GM19193 (cell line): Measurements from ENCODE around the gene SDF2.

Source experiments
- POLR2A ChIP-seq: IDR thresholded peaks from 4 replicates; pipeline ENCODE4 v1.6.1; 2011; ENCODE audit not compliant: insufficient read depth, insufficient read length; ENCODE audit errors: extremely low read depth

Gene SDF2

DNA sequence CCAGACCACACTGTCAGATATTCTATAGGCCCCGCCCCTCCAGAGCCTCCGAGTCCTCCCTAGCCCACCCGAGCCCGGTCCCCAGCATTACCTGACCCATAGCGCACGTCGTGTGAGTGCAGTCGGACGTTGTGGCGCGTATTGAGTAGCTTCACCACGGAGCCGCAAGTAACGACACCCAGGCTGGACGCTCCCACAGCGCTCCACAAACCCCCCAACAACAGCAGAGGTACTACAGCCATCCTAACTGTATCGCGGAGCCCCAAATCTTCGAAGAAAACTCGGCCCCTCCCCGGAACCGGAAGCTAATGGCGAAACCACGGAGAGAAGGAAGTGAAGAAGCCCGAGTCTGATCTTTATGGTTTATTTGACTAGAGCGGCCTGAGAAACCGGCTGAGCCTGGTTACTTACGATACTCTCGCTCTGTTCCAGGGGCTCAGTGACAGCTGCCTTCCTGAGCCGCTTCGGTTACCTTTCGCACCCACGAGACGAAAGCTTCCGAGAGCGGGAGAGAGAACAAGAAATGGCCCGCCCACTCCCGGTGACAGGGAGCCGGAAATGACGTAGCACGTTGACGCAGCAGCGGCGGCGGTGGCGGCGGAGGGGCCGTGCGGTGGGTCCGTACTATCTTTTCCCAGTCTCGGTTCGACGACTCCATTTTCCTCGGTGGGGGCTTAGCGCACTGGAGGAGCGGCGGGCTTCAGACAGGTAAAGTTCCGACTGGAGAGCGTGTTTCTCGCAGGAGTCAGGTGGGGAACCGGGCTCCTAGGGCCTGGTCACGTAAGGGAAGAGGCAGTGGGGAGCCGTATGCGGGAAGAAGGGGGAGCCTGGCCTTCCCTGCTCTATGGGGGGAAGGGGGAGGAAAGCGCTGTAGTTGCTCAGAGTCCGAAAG is at the start of gene SDF2, which contains the start of gene SUPT6H:
TSS of gene SDF2 (minus strand) at position 272 of the 892 bp plus-strand sequence. CDS start at position 242, 30 bp downstream.
TSS of gene SUPT6H (plus strand) at position 571 of the 892 bp plus-strand sequence. CDS start 11,197 bp downstream, outside the sequence.
- TF ChIP-seq POLR2A = peak; percentile 87

DNA sequence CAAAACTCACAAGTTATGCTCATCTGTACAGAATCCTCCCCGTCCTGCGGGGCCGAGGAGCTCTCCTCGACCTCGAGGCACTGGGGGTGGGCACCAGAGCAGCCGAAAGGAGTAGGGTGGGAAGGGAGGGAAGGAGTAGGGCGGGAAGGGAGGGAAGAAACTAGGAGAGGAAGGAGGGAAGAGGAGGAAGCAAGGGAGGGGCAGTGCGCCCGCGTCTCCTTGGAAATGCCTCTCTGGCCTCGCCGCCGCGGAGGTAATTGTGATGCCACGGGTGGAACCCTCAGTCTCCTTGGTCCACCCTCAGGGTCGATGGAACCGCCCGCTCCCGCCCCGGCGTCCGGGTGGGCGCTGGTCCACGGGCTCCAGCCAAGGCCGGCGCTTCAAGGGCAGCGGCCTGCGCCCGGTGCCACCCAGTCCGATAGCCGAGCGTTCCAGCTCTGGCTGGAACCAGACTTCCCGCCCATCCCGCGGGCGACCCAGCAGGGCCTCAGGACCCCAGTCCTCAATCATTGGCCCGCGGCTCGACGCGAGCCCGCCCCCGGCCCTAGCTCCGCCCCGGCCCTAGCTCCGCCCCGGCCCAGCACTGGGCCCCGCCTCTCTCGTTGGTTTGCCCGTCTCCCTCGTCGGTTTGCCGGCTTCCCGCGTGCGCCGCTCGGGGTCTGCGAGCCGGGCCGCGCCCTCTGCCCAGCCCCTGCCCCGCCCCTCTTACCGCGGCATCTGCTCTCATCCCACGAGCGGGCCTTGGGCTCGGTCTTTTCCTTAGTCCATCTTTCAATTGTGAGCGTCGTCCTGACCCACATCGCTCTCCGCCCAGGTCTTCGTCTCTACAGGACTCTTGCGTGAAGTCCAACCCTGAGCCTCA is 49.4 kb upstream of the SDF2 start:
- peak; percentile 62 for TF ChIP-seq POLR2A

DNA sequence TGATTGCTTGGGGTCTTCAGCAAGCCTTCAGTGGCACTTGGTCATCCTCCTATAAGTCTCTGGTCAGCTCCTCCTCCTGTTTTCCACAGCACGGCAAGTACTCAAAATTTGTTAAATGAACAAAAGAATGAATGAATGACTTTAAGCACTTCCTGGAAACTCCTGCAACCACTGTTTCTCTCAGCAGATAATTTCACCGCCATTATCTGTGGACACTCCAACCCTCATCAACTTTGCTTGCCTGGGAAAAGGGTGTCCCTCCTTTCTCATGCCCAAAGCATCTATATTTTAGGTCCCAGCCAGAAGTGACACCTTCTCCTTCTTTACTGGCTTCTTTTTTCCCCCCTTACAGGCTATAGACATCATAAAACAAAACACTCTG is 45.6 kb upstream of the SDF2 start:
- TF ChIP-seq POLR2A = no peak

DNA sequence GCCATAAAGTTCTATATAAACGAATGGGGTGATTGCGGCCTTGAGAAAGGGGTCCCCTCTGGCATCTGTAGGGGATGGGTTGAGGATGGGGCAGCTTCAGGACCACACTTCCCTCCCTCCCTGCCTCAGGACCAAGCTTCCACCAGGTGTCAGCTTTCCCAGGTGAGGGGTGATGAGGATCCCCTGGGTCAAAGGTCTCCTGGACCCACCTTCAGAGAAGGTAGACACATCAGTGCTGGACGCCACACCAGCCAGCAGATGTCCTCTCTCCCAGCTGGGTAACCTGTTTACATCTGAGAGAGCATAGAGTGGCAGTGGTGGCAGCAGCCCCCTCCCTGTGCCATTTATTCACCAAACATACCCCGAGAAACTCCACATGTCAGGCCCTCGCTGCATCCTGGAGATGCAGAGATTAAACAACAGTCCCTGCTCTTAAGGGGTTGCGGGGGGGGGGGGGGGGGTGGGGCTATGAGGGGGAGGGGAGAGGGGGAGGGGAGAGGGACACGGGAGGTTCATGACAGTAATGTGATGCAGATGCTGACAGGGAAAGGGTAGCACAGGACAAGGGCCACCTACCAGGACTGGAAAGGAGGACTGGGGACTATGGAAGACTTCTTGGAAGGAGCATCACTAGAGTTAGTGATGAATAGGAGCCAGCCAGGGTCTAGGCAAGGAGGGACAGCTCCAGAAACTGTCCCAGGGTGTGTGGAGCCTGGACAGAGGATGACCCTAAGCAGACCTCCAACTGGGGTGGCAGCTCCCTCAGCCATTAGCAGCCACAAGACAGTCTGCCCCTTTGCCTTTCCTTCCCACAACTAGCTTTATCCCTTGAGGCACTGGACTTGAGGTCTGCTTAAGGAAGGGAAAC is 45.0 kb upstream of the SDF2 start:
- TF ChIP-seq POLR2A = no peak

GRCh38 chr17:28705728-28706334 is 44.1 kb upstream of the SDF2 start:
- TF ChIP-seq POLR2A = peak; percentile 19

- no peak for TF ChIP-seq POLR2A
Observed at GRCh38 chr17:28705074-28705659, 43.5 kb upstream of the SDF2 start.

DNA sequence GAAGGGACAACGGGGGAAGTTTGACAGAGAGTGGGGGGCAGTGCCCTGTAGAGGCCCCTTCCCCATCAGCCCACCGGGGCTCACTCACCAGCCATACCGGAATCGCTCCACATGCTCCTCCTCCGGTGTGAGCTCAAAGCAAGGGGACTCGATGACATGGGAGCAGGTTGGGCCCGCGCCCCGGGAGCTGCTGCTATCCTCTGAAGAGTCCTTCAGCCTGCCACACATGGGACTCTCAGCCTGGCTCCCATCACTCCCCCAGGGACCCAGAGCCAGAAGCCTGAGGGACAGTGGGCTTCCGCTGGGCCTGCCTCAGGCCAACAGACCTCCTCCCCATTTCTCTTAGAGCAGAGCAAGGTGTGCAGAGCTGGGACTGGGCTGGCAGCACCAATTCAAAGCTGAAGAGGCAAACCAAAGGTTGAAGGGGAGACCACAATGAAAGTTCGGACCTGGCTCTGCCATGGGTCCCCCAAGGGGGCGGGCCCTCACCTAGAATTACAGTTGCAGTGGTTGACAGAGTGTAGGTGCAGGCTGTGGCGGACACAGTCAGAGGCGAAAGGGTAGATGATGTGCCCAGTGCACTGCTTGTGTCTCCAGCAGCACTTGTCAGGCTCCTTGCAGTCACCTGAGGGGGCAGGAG is 42.6 kb upstream of the SDF2 start:
- TF ChIP-seq POLR2A = no peak

- no peak for TF ChIP-seq POLR2A
Observed at GRCh38 chr17:28703552-28704218, 42.0 kb upstream of the SDF2 start.

- no peak for TF ChIP-seq POLR2A
Observed at GRCh38 chr17:28702752-28703150, 41.0 kb upstream of the SDF2 start.

DNA sequence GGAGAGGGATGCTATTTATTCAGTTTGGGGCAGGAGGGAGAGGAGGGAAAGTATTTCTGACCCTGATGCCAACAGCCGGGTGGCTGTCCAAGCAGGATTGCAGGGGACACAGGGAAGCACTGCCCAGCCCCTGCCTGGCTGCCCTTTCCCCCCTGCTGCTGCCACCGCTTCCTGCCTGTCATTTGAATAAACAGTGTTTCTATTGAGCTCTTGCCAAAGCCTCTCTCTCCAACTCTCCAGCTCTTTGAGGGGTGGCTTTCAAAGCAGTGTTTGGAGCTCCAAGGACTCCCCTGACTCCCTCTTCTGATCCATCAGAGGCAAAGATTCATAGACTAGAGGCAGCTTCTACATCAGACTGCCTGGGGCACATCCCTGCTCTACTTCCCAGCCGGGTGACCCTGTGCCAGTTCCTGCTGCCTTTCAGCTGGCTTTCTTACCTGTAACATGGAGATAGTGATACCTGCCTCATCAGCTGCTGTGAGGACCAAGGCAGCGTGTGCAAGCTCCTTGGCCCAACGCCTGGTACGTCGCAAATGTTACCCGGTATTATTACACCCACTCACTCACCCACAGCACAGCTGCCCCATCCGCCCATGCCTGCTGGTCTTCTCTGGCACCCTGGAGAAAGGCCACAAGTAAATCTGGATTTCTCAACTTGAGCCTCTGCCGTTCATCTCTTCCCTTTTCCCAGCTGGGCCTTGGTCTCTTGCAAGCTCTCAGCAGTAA is 40.5 kb upstream of the SDF2 start:
- no peak for TF ChIP-seq POLR2A

- TF ChIP-seq POLR2A = no peak
Observed at GRCh38 chr17:28700830-28701492, 39.3 kb upstream of the SDF2 start.

DNA sequence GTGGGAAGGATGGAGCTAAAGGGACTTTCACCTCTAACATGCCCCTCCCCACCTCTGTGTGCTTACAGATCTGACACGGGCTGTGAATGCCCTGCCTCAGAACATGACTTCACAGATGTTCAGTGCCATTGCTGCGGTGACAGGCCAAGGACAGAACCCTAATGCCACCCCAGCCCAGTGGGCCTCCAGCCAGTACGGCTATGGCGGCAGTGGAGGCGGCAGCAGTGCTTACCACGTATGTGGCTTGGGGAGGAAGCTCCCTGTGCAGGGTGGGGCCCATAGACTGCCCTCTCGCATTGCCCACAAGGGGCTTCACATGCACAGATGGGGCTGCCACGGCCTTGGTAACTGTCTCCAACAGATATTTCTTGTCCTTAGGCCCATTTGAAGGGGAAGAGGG is 38.6 kb upstream of the SDF2 start:
- TF ChIP-seq POLR2A = no peak
